ENCODE data around the gene ACTMAP. TPM values are rescaled to one million over a fixed set of nuclear protein-coding genes. Genes with fewer than 3 reads are reported as not detected.

ACTMAP gene
- total and polyA plus RNA-seq, 9 of the 15 experiments (the other 6 are each of a cell fraction or from before 2014, with no cell fraction given), result 1.7 to 16.6 (median 4.9) TPM

DNA sequence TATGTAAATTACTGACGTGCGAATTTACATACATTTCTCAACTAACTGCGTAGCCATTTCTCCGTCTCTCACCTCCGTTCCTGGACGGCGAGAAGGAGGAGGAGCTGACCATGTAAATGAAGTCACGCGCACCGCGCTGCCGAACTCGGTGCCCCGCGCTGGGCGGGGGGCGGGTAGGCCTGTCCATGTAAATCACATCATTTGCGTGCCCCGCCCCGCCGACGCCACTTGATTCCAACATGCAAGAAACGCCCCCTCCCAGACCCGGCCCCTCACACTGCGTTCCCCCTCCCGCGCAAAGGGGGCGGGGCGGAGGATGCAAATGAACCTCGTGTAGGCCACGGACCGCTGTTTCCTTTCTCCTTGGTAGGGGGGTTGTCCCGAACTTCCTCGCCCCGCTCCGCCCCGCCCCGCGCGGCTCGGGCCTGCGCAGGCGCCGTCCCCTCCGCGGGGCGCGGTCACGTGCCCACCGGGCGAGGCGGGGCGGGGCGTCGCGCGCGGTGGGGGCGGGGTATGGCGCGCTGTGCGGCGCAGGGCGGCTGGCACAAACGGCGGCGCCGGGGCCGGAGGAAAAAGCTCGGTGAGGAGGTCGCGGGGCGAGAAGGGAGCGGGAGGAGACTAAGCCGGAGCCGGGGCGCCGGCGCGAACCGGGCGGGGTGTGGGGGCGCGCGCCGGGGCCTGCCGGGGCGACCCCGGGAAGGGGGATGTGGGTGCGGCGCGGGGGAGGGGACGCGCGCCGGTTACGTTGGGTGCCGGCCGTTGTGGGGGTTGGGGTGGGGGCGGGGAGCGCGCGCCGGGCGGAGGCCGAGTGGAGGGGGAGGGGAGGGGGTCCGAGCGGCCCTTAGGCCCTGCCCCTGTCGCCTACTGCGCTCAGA lies 48.6 kb upstream of the ACTMAP start, which contains the start of gene EGLN2 (continued):
- TF ChIP-seq FOXA3 (CRISPR knock-in tag; conservative IDR thresholded peaks at IDR 0.05 in 1 of 2, IDR thresholded peaks at IDR 0.05 in 1 of 2) (no peak), MEIS2 (IDR thresholded peaks at IDR 0.05; ENCODE audit: partially characterized antibody) (peak; percentile 95), TAF1 (IDR thresholded peaks at IDR 0.05; ENCODE audit: control insufficient read depth, extremely low read depth, insufficient read depth, low read length, severe bottlenecking) (peak; percentile 42), ETV6 (IDR thresholded peaks at IDR 0.05; ENCODE audit: borderline replicate concordance in 1 of 2, low read depth in 2 of 2, low read length in 1 of 2) (no peak), ETV6 (CRISPR knock-in tag; IDR thresholded peaks at IDR 0.05; ENCODE audit: borderline replicate concordance) (no peak), MBD2 (IDR thresholded peaks at IDR 0.05; ENCODE audit: borderline replicate concordance, low read depth) (0 out of 2 replicates have a peak, but pooled peaks have one; percentile 28), ZNF586 (CRISPR knock-in tag; conservative IDR thresholded peaks at IDR 0.05) (no peak), RBFOX2 (IDR thresholded peaks at IDR 0.05; ENCODE audit: low read depth, low read length) (peak; percentile 67), GABPA (tag; conservative IDR thresholded peaks at IDR 0.05; ENCODE audit: low read depth) (peak; percentile 34; the same call in 1 of the 2 replicates), TOE1 (IDR thresholded peaks at IDR 0.05; ENCODE audit: borderline replicate concordance) (peak; percentile 82; the same call in 1 of the 2 replicates), TOE1 (CRISPR knock-in tag; IDR thresholded peaks at IDR 0.05; ENCODE audit: borderline replicate concordance, low read depth) (no peak), POLR2AphosphoS5 (IDR thresholded peaks at IDR 0.05; ENCODE audit: control insufficient read depth, insufficient read depth, low read depth, low read length) (peak; percentile 40; the same call in 1 of the 2 replicates), ZNF77 (CRISPR knock-in tag; IDR thresholded peaks at IDR 0.05) (no peak), MXI1 (IDR thresholded peaks at IDR 0.05; ENCODE audit: low read depth, low read length) (peak; percentile 55), BCOR (IDR thresholded peaks at IDR 0.05) (no peak)
- TF ChIP-seq, protein P1, sequence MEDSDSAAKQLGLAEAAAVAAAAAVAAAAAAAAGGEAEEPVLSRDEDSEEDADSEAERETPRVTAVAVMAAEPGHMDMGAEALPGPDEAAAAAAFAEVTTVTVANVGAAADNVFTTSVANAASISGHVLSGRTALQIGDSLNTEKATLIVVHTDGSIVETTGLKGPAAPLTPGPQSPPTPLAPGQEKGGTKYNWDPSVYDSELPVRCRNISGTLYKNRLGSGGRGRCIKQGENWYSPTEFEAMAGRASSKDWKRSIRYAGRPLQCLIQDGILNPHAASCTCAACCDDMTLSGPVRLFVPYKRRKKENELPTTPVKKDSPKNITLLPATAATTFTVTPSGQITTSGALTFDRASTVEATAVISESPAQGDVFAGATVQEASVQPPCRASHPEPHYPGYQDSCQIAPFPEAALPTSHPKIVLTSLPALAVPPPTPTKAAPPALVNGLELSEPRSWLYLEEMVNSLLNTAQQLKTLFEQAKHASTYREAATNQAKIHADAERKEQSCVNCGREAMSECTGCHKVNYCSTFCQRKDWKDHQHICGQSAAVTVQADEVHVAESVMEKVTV (CRISPR knock-in tag; IDR thresholded peaks at IDR 0.05), result no peak
- TF ChIP-seq, protein P2, sequence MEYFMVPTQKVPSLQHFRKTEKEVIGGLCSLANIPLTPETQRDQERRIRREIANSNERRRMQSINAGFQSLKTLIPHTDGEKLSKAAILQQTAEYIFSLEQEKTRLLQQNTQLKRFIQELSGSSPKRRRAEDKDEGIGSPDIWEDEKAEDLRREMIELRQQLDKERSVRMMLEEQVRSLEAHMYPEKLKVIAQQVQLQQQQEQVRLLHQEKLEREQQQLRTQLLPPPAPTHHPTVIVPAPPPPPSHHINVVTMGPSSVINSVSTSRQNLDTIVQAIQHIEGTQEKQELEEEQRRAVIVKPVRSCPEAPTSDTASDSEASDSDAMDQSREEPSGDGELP (CRISPR knock-in tag; IDR thresholded peaks at IDR 0.05; ENCODE audit: borderline replicate concordance), result peak; percentile 23; the same call in 1 of the 2 replicates
- TF ChIP-seq, protein P3, sequence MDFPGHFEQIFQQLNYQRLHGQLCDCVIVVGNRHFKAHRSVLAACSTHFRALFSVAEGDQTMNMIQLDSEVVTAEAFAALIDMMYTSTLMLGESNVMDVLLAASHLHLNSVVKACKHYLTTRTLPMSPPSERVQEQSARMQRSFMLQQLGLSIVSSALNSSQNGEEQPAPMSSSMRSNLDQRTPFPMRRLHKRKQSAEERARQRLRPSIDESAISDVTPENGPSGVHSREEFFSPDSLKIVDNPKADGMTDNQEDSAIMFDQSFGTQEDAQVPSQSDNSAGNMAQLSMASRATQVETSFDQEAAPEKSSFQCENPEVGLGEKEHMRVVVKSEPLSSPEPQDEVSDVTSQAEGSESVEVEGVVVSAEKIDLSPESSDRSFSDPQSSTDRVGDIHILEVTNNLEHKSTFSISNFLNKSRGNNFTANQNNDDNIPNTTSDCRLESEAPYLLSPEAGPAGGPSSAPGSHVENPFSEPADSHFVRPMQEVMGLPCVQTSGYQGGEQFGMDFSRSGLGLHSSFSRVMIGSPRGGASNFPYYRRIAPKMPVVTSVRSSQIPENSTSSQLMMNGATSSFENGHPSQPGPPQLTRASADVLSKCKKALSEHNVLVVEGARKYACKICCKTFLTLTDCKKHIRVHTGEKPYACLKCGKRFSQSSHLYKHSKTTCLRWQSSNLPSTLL (IDR thresholded peaks at IDR 0.05), result no peak
- TF ChIP-seq, protein P4, sequence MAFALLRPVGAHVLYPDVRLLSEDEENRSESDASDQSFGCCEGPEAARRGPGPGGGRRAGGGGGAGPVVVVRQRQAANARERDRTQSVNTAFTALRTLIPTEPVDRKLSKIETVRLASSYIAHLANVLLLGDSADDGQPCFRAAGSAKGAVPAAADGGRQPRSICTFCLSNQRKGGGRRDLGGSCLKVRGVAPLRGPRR (CRISPR knock-in tag; IDR thresholded peaks at IDR 0.05), result no peak
- TF ChIP-seq, protein P5, sequence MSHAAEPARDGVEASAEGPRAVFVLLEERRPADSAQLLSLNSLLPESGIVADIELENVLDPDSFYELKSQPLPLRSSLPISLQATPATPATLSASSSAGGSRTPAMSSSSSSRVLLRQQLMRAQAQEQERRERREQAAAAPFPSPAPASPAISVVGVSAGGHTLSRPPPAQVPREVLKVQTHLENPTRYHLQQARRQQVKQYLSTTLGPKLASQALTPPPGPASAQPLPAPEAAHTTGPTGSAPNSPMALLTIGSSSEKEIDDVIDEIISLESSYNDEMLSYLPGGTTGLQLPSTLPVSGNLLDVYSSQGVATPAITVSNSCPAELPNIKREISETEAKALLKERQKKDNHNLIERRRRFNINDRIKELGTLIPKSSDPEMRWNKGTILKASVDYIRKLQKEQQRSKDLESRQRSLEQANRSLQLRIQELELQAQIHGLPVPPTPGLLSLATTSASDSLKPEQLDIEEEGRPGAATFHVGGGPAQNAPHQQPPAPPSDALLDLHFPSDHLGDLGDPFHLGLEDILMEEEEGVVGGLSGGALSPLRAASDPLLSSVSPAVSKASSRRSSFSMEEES (CRISPR knock-in tag; IDR thresholded peaks at IDR 0.05), result peak; percentile 52

Measured in K562 (cell line).